ENCODE measurements around the gene C1orf226. TPM values are rescaled to one million over a fixed set of nuclear protein-coding genes. Genes with fewer than 3 reads are reported as not detected.

The C1orf226 gene
- total and polyA plus RNA-seq, 9 of the 15 experiments (the other 6 are each of a cell fraction or from before 2014, with no cell fraction given) = 0.10 to 1.4 (median 0.47) TPM

- no peak for TF ChIP-seq ZNF354B (CRISPR knock-in tag; IDR thresholded peaks at IDR 0.05)
- no peak for TF ChIP-seq ZFX (CRISPR knock-in tag; IDR thresholded peaks at IDR 0.05)
- peak; percentile 30 for TF ChIP-seq TBP (optimal IDR thresholded peaks at IDR 0.05; ENCODE audit: low read depth, low read length)
- no peak for TF ChIP-seq POLR2H (tag; IDR thresholded peaks at IDR 0.05; ENCODE audit: low read depth)
- TF ChIP-seq ZNF75A (CRISPR knock-in tag; IDR thresholded peaks at IDR 0.05) = no peak
- TF ChIP-seq, protein P1, sequence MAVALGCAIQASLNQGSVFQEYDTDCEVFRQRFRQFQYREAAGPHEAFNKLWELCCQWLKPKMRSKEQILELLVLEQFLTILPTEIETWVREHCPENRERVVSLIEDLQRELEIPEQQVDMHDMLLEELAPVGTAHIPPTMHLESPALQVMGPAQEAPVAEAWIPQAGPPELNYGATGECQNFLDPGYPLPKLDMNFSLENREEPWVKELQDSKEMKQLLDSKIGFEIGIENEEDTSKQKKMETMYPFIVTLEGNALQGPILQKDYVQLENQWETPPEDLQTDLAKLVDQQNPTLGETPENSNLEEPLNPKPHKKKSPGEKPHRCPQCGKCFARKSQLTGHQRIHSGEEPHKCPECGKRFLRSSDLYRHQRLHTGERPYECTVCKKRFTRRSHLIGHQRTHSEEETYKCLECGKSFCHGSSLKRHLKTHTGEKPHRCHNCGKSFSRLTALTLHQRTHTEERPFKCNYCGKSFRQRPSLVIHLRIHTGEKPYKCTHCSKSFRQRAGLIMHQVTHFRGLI (CRISPR knock-in tag; IDR thresholded peaks at IDR 0.05) = no peak
- TF ChIP-seq SLC30A9 (CRISPR knock-in tag; IDR thresholded peaks at IDR 0.05) = no peak
- TF ChIP-seq, protein P2, sequence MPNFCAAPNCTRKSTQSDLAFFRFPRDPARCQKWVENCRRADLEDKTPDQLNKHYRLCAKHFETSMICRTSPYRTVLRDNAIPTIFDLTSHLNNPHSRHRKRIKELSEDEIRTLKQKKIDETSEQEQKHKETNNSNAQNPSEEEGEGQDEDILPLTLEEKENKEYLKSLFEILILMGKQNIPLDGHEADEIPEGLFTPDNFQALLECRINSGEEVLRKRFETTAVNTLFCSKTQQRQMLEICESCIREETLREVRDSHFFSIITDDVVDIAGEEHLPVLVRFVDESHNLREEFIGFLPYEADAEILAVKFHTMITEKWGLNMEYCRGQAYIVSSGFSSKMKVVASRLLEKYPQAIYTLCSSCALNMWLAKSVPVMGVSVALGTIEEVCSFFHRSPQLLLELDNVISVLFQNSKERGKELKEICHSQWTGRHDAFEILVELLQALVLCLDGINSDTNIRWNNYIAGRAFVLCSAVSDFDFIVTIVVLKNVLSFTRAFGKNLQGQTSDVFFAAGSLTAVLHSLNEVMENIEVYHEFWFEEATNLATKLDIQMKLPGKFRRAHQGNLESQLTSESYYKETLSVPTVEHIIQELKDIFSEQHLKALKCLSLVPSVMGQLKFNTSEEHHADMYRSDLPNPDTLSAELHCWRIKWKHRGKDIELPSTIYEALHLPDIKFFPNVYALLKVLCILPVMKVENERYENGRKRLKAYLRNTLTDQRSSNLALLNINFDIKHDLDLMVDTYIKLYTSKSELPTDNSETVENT (CRISPR knock-in tag; IDR thresholded peaks at IDR 0.05) = no peak
- TF ChIP-seq ZHX1 (conservative IDR thresholded peaks at IDR 0.05; ENCODE audit: low read length) = no peak
- no peak for TF ChIP-seq SNIP1 (IDR thresholded peaks at IDR 0.05; ENCODE audit: low read depth)
- TF ChIP-seq, protein P3, sequence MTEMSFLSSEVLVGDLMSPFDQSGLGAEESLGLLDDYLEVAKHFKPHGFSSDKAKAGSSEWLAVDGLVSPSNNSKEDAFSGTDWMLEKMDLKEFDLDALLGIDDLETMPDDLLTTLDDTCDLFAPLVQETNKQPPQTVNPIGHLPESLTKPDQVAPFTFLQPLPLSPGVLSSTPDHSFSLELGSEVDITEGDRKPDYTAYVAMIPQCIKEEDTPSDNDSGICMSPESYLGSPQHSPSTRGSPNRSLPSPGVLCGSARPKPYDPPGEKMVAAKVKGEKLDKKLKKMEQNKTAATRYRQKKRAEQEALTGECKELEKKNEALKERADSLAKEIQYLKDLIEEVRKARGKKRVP (CRISPR knock-in tag; IDR thresholded peaks at IDR 0.05) = no peak; the same call in 1 of the 2 replicates
- TF ChIP-seq PCBP2 (IDR thresholded peaks at IDR 0.05; ENCODE audit: low read depth, low read length, poor library complexity, severe bottlenecking) = no peak
- TF ChIP-seq STAT5B (CRISPR knock-in tag; IDR thresholded peaks at IDR 0.05) = no peak
- TF ChIP-seq CBX1 (IDR thresholded peaks at IDR 0.05; ENCODE audit: low read depth) = no peak
- 0 out of 2 replicates have a peak, but pooled peaks have one; percentile 41 for TF ChIP-seq ZNF134 (CRISPR knock-in tag; conservative IDR thresholded peaks at IDR 0.05)
- TF ChIP-seq, protein P4, sequence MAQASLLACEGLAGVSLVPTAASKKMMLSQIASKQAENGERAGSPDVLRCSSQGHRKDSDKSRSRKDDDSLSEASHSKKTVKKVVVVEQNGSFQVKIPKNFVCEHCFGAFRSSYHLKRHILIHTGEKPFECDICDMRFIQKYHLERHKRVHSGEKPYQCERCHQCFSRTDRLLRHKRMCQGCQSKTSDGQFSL (CRISPR knock-in tag; IDR thresholded peaks at IDR 0.05) = no peak
- TF ChIP-seq, protein P4 (tag; IDR thresholded peaks at IDR 0.05) = no peak
- TF ChIP-seq ATF7 (IDR thresholded peaks at IDR 0.05) = peak; percentile 58
- no peak for TF ChIP-seq TRIM28 (IDR thresholded peaks at IDR 0.05)
- TF ChIP-seq TFAM (CRISPR knock-in tag; conservative IDR thresholded peaks at IDR 0.05) = no peak
Measured at GRCh38 chr1:162386292-162387225, 5.0 kb downstream of the C1orf226 start (continued).
